ENCODE measurements around the gene KIR2DL1.
"Not testable (repeated sequence)": the region's sequence is repeated elsewhere in the genome, so short reads cannot be mapped to it uniquely, and the experiment has no call there.

DNA sequence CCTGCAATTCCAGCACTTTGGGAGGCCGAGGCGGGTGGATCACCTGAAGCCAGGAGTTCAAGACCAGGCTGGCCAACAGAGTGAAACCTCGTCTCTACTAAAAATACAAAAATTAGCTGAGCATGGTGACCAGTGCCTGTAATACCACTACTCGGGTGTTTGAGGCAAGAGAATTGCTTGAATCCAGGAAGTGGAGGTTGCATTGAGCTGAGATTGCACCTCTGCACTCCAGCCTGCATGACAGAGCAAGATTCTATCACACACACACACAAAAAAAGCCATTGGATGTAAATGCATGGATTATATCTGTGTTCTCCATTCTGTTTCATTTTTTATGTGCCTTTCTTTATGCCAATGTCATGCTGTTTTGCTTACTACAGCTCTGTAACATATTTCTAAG lies 54.8 kb downstream of the KIR2DL1 start:
- not testable (repeated sequence) for TF ChIP-seq CTCF, POLR2A (IDR thresholded peaks at IDR 0.05)
